ENCODE measurements around the gene DYSF.
A peak's percentile ranks its signal among the peaks of the same experiment; 100 is the strongest.

The DYSF gene

DNA sequence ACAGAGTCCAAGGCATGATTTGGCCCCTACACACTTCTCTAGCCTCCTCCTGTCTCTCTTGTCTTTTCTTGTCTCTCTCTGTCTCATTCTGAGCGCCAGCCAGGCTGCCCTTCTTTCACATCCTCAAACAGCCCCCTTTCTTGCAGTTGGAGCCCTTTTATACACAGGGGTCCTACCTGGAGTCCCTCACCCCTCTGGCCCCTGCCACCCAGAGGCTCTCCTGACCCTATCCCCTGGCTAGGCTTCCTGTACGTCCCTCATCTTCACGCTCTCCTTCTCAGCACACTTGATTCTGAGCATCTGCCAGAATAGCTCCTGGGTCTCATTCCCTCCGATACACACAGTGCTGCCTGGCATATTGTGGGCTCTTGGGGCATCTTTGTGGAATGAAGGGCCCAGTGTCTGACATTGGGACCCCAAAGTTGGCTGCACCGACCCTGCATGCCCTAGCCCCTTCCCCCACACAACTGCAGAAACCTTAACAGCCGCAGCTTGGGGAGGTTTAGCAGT is 261.9 kb downstream of the DYSF start:
- FAIRE-seq = no peak

DNA sequence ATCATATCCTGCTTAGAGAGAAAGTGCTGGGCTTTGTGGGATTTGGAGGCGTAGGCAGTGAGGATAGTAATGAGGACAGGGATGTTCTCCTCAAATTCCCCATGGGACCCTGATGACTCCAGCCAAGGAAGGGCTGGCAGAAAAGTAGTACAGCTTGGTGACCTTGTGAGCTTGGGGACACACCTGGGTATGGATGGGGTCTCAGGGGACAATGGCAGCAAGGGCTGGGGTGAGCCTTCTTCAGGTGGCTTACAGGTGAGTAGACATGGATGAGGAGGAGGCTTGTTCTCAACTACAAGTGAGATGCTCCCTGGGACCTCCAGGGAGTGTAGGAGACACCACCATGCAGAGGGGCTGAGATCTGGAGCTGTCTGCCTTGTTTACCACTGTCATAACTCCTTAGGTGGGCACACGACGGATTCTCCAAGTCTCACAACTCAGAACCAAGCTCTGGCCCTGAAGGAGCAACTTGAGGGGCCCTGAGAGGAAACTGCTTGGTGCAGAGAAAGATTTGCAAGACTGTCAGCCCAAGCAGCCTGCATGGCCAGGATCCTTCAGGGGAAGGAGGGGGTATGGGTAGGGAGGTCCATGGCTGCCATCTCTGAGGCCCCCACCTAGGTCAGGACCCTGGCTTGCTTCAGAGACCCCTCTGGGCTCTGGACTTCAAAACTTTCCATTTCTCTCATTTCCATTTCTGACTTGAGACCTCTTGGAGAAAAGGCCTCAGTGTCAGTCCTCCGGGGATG is 262.8 kb downstream of the DYSF start:
- FAIRE-seq = no peak

DNA sequence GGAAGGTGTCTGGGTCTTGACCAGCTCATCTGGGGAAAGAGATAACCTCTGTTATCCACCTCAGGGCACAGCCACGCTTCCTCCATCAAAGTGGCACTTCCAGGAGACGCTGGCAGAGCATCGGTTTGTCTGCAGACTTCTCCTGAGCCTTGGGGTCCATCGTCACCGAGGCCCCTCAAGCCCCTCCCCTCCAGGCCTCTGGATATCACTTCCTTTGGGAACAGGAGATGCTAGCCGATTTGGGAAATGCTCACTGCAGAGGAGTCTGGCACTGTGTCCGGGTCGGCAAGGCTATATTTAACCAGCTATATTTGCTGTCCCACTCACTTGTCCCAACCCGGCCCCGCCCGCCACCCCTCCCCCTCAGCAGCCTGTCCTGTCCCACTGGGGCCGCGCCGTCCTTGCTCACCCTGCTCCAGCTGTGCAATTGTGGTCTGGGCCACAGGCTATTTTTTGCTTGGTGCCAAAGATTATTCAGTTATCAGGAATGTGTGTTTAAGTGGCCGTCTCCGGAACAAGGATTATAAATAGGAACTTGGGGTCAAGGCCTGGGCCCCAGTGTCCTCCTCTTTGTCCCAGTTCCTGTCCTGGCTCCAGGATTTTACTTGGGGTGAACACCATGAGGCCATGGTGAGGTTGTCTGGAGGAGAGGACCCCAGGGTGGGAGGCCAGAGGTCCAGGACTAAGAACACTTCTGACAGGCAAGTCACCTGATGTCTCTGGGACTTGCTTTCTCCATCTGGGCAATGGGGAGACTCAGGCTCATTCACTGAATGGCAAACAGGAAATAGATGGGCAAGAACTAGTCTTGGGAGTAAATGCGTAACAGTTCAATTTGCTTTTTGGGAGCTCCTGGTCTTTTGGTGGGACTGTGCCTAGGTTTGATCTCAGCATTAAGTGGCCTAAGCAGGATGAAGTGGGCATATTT is 263.6 kb downstream of the DYSF start:
- no peak for FAIRE-seq

DNA sequence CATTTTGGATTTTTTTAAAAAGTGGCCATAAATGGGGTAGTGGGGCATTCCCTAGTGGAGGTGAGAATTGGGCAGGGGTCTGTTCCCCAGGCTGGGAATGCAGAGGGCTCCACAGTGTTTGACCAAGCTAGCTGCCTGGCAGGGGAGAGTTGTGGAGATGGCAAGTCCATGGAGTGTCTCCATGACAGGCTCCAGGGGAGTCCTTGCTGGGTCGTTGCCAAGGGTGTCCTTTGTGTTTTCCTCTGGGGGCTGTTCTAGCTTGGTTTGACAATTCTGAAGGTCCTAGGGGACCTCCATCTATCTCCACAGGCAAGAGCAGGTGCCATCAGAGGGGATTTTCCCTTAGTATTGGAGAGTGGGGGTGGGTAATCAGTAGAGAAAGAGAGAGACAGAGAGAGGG is 265.3 kb downstream of the DYSF start:
- FAIRE-seq = no peak

DNA sequence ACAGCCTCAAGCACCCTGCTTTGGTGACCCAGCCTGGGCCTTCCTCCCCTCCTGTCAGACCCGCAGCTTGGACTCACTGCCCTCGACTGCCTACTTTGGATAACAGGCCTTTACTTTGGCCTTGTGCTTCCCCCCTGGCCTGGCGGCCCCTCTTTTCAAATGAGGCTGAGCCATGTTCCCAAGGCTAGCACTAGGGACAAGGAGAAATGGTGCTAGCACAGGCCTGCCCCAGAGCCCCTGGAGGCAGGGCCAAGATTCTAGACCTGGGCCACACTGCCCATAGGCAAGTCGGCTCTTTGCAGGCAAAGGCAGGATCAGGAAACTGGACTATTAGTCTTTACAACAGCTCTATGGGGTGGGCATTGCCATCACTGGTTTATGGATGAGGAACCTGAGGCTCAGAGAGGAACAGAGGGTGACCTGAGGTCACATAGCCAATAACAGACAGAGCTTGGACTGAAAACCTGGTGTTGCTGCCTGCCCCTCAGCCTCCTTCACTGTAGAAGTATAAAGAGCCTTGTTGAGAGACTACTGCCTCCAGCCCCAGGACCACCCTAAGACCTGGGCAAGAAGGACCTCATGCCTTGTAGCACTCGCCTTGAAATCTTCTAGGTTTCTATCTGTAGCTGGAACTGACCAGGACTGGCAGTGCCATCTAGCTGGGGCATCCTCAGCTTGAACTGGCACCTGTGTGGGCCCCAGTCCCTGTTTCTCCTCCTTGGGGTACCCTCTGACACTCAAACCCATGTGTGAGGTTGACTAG is 266.3 kb downstream of the DYSF start:
- no peak for FAIRE-seq

DNA sequence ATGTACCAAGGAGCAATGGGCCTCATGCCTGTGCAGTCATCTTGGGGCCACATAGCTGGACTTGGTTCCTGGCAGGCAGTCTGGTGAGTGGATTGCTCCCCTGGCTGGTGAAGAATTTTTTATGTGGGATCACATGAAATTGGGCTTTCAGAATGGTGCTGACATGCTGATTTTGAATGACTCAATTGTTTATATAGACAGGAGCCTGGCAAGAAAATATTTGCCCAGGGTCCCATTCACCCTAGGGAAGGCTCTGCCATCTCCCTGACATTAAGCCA is 266.9 kb downstream of the DYSF start:
- no peak for FAIRE-seq

DNA sequence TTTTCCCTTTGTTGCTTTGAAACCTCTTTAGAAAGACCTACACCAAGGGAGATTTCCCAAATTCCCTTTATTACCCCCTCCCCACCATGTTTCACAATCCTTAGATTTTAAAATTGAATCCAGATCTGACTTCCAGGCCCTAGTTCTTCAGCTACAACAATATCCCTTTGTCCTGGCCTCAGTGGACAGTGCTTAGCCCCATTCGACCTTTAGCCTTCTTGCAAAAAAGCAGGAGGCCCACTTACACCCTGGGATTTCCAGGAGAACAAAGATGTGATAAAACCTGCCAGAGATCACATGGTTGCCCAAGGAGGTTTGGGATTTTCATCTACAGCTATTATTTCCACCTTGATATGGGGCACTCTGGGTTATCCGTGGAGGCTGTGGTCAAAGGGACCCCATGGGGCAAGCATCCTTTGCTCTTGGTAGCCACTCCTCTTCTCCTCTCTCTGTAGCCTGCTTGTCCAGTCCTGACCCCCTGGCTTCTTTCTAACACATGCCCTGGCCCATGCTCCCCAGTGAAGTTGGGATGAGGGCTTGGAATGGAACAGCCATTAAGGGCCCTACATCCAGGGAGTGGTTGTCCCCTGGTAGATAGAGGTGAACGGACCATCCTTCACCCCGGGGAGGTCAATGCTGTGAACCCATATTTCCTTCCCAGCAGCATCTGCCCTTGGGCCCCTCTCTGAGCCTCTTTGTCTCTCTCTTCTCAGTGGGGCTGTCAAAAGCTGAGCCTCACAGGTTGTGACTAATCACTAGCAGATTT is 267.4 kb downstream of the DYSF start:
- no peak for FAIRE-seq

DNA sequence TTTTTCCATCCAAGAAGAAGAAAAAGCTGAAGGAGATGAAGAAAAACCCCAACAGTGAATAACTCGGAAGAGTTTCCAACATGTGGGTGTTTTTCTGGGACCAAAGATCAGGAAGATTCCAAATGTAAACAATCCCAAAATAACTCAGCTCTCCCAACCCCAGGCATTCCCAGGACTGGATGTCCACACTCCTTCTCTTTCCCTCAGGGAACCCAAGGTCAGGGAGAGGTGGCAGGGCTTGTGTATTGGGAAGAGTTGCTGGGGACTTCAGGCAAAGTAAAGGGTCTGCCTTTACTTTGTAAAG is 268.0 kb downstream of the DYSF start:
- FAIRE-seq = no peak

DNA sequence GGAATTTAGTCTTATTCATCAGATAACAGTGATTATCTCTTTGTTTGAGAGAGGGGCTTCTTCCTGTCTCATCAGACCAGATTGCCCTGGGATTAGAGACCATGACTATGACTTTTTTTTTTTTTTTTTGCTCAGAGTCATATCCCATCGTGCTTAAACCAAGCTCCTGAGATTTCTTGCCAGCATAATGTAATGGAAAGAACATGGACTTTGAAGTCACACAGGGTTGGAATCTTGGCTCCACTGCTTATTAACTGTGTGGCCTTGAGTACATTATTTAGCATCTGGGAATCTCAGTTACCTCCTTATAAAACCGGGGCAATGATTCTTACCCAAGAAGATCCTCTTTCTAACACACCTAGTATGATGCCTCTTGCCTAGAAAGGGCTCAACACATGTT is 268.3 kb downstream of the DYSF start:
- no peak for FAIRE-seq

DNA sequence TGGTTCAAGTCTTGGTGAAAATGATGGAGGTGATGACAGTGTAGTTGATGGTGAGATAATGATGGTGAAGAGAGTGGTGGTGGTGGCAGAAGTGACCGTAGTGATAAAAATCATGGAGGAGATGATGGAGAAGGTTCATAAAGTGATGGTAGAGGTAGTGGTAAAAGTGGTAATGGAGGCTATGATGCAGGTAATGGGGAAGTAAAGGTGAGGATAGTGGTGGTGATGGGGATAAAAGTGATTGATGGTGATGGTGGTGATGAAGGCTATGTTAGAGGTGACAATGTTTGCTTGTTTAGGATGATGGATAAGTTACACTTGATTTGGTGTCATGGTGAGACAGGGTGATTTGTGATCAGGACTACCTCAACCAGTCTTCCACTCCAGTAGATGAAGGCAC is 268.9 kb downstream of the DYSF start:
- no peak for FAIRE-seq

DNA sequence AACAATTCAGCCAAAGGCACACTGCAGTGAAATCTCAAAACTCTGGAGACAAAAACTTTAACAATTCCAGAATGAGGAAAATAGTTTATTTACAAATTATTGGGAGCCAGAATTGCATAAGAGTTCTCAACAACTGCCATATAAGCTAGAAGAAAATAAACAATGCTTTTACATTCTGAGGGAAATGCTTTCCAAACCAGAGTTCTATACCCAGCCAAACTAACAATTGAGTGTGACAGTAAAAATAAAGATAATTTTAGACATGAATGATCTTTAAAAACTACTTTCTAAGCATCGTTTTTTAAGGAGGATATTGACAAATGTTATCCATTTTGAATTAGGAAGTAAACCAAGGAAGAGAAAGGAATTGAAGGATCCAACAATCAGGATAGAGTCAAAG is 271.4 kb downstream of the DYSF start:
- no peak for FAIRE-seq

DNA sequence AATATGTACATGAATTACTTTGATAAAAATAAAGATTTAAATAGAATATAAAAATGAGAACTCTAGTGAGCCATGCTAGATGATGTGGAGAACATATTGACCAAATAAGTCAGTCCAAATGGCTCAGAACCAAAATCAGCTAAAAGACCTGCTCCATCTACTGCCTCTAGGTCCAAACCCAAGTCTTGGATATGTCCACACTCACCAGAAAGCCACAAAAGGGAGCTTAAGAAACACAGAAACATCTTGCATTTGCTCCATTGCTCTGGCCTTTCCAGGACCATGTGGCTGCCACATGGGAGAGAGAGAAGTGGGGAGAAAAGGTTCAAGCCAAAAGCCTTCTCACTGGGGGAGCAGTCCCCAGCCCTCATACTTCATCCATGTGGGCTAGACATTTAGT is 272.5 kb downstream of the DYSF start:
- no peak for FAIRE-seq

DNA sequence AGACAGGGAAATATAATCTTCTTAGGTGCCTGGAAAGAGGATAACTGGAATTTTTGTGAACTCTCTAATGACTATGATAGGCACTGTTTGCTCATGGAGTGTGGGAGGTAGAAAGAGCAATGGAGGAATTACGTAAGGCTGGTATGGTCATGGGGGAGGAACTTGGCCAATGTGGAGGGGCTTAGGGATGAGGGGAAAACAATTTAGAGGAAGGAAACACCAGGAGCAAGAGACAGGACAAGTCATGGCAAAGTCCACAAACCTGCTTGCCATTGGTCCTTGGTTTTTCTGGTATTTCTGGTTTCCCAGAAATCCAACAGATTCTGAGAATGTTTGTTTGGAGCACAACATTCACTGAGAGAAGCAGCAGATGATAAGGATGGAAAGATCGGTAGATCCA is 274.2 kb downstream of the DYSF start:
- FAIRE-seq = no peak

DNA sequence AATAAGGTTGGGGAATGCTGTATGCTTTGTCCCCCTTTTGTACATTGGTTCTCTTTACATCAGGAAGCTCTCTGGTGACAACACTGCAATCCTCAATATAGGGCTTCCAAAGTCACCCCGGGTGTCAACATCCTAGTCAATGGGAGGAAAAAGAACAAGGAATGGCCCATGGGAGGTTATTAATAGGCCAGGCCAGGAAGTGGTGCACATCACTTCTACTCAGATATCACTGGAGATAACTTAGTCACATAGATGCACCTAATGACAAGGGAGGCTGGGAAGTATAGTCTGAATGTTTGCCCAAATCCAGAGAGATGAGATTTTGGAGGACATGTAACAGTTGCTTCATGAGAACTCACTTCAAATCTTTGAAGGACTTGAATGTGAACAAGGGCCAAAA is 274.7 kb downstream of the DYSF start:
- FAIRE-seq = no peak

DNA sequence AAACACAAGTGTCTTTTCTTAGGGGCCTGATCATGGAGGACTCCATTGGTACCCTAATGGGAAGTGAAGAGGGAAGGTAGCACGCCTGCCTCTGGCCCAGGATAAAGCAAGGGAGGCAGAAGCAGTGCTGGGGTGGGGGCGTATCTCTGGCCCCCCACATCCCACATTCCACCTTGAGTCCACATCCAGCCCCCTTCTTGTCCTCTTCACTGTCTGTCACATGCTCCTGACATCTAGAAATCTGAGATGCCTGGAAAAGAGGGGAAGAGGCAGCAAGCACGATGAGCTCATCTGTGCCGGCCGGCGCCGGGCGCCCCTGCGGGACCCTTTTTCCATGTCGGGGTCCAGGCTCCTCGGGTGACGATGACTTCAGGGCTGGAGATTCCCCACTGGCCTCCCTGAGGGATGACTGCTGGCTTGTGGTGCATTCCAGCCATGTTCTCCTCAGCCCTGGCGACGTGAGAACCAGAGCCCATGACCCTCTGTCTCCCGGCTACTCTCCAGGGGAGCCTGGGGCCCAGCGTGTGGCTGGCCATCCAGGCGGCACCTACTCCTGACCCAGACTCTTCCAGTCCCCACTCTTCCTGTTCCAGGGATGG is 277.5 kb downstream of the DYSF start:
- FAIRE-seq = no peak

DNA sequence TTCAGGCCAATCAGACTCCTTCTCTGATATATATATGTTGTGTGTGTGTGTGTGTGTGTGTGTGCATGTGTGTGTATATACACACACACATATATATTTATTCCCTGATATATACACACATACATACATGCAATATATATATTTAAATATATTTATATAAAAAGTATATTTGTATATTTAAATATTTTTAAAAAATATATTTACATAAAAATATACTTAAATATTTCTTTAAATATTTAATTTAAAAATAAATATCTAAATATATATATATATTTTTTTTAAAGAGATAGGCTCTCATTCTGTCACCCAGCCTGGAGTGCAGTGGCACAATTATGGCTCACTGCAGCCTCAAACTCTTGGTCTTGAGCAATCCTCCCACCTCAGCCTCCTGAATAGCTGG is 281.3 kb downstream of the DYSF start:
- peak; percentile 58 for FAIRE-seq

DNA sequence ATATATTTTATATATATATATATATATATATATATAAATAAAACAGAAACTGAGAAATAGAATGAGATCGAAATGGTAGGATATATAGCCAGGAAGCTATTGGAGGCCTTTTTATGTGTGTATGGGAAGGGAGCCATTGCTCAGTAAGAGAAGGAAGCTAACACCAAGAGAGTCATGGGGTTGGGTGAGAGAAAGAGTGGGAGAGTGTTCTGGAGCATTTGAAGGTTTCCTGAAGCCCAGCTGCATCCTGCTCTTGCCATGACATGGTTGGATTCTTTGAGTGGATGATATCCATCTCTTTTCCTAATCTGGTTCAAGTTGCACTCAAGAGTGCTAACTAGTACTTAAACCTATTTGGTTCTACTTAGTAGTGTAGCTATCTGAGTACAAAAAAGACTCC is 282.3 kb downstream of the DYSF start:
- no peak for FAIRE-seq
